ENCODE data around the gene SPEG.

The SPEG gene

GRCh38 chr2:219465659-219466561, 31.3 kb downstream of the SPEG start:
- no peak for DNase-seq

- DNase-seq: no peak
Observed at GRCh38 chr2:219466816-219467735, 32.4 kb downstream of the SPEG start.

GRCh38 chr2:219467736-219468075, 33.1 kb downstream of the SPEG start:
- DNase-seq: no peak

GRCh38 chr2:219468410-219469185, 34.0 kb downstream of the SPEG start:
- DNase-seq: no peak

GRCh38 chr2:219469186-219469724, 34.6 kb downstream of the SPEG start:
- DNase-seq: no peak

DNA sequence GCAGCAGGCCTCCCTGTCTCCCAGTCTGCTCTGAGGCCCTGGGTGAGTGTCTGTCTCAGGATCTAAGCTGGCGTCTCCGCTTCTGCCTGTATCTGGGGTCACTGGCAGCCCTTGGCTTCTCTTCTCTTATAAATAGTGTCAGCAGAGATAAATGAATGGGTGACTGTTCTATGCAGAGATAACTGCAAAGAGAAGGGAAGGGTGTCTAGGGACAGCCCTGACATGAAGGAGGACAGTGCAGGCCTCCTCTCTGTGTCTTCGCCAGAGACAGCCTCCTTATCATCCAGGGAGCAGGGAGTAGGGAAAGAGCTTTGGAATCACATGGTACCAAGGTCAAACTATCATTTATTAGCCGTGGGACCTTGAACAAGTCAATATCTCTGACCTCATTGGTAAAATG, 35.8 kb downstream of the SPEG start:
- DNase-seq: no peak

DNA sequence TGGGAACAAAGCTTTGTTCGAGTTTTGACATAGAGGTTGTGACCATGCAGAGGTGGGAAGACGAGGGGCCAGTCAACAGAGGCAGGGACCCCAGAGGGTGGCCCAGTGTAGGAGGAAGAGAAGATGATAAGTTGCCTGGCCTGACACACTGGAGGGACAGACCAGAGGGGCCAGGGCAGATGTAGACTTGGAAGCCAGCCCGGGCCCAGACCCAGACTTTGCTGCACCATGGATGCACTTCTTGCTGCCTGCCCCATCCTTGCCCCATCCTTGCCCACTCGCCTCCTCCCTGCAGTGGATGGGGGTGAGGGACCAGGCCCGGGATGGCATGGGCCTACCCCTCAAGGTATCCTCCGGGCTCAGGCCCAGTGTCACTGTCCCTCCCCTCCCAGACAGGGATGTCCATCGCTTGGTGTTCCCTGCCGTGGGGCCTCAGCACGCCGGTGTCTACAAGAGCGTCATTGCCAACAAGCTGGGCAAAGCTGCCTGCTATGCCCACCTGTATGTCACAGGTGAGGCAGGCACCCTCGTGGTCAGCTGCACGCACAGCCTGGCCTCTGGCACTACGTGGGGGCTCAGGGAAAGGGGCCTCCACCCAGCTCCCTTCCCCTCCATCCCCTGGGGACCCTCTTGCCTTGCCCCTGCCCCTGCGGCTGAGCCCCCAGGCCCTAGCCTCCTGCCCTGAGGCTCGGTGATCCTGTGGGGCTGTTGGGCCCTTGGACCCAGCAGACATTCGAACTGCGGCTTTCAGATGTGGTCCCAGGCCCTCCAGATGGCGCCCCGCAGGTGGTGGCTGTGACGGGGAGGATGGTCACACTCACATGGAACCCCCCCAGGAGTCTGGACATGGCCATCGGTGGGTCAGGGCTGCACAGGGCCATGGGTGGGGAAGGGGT, 37.1 kb downstream of the SPEG start:
- DNase-seq: no peak

- no peak for DNase-seq
Observed at GRCh38 chr2:219472629-219473187, 38.1 kb downstream of the SPEG start.

DNA sequence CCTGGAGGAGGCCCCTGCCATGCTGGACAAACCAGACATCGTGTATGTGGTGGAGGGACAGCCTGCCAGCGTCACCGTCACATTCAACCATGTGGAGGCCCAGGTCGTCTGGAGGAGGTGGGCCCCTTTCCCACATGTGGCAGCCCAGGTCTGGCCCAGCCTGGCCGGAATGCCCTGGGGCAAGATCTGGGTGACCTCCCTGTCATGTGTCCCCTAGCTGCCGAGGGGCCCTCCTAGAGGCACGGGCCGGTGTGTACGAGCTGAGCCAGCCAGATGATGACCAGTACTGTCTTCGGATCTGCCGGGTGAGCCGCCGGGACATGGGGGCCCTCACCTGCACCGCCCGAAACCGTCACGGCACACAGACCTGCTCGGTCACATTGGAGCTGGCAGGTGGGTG, 38.9 kb downstream of the SPEG start:
- no peak for DNase-seq

- no peak for DNase-seq
Observed at GRCh38 chr2:219474285-219475060, 39.8 kb downstream of the SPEG start.

GRCh38 chr2:219475278-219475677, 40.6 kb downstream of the SPEG start:
- DNase-seq: no peak

- DNase-seq: peak; percentile 14
Observed at GRCh38 chr2:219475697-219476651, 41.3 kb downstream of the SPEG start.

GRCh38 chr2:219476652-219477151, 42.1 kb downstream of the SPEG start:
- DNase-seq: no peak

DNA sequence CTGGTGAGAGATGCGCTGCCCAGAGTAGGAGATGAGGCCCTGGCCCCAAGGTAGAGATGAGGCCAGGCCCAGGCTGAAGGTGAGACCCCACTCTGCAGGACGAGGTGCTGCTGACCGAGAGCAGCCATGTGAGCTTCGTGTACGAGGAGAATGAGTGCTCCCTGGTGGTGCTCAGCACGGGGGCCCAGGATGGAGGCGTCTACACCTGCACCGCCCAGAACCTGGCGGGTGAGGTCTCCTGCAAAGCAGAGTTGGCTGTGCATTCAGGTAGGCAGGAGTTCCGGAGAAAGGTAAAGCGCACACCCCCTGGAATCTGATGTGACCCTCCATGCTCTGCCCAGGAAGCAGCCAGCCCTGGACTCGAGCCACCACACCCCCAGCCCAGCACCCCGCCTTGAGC, 42.5 kb downstream of the SPEG start:
- DNase-seq: no peak

- DNase-seq: no peak
Observed at GRCh38 chr2:219477815-219478214, 43.2 kb downstream of the SPEG start.

DNA sequence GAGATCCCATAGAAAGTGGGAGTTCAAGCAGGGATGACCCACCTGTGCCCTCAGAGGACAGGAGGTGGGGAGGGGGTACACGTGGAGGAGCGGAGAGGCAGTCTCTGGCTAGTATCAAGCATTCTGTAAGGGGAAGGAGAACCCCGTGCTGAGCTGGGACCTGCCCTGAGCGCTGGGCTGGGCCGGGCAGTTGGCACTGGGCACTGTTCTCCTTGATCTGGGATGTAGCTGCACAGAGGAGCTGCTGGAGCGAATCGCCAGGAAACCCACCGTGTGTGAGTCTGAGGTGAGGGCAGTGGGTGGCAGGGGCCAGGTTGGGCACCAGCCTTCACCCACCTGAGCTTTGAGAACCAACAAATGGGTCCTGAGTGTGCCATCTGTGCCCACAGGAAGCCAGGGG, 44.3 kb downstream of the SPEG start:
- no peak for DNase-seq

DNA sequence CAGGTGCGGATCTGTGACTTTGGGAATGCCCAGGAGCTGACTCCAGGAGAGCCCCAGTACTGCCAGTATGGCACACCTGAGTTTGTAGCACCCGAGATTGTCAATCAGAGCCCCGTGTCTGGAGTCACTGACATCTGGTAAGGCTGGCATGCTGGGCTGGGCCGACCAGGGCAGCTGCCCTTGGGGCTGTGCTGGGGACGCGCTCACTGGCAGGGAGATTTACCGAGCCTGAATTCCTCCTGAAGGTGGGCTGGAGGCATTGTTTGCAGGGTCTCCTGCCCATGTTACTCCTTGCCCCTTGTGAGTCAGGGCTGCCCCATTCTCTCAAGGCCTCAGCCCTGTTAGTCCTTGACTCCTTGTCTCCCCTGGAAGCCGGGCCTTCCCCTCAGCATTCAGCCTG, 45.4 kb downstream of the SPEG start:
- no peak for DNase-seq

DNA sequence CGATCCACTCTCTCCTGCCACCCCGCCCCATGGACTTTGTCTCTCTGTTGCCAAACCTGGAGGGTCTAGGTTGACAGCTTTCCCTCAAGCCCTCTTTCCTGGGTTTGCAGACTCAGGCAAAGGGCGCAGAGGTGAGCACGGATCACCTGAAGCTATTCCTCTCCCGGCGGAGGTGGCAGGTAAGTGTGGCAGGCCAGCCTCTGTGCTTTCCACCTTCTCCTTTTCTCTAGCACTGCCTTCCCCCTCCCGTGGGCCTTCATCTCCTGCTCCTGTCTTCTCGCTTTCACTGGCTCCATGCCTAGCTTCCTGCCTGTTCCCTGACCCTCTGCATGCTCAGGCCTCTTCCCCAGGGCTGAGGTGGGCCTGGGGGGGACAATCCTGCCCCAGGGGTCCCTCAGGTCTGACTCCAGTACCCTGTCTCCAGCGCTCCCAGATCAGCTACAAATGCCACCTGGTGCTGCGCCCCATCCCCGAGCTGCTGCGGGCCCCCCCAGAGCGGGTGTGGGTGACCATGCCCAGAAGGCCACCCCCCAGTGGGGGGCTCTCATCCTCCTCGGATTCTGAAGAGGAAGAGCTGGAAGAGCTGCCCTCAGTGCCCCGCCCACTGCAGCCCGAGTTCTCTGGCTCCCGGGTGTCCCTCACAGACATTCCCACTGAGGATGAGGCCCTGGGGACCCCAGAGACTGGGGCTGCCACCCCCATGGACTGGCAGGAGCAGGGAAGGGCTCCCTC, 48.2 kb downstream of the SPEG start:
- DNase-seq: no peak
